B cell (primary cell): ENCODE measurements around the gene CTNNBL1.

ENCODE experiments used
- CTCF ChIP-seq: fragments of 200-600 bp; IDR thresholded peaks from one replicate; pipeline ENCODE4 v1.8.0; 2022; ENCODE audit warnings: antibody characterized with exemption, mild to moderate bottlenecking
- EZH2 ChIP-seq: IDR thresholded peaks from 2 replicates; pipeline ENCODE4 v1.6.1; 2012; ENCODE audit warnings: borderline replicate concordance, low read depth, mild to moderate bottlenecking, moderate library complexity, low read length; ENCODE audit not compliant: insufficient read depth, poor library complexity, severe bottlenecking

- TF ChIP-seq CTCF: no peak
- TF ChIP-seq EZH2: no peak
Observed at GRCh38 chr20:37742131-37742530, 48.3 kb downstream of the CTNNBL1 start.
